ENCODE data around the gene FRMPD1.

The FRMPD1 gene

DNA sequence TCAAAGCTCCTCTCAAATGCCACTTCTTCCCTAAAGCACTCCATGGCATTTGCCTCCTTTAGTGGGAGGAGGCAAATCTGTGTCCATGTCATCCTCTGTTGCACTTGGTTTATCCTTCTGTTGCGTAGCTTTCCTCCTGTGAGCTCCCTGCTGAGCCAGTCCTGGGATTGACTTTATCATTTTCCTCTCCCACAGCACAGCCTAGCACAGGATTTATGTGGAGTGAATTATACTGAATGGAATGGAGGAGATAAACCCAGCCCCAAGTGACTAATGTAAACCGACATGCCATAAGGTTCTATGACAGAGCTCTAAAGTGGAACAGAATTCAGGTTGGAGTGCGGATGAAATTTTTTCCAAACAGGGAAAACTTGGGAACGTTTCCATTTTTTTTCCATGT lies 31.9 kb upstream of the FRMPD1 start:
- Histone ChIP-seq H3K4me3 (replicated peaks; ENCODE audit: insufficient read depth, low read length) (no peak overlapping the region), H3K27me3 (ENCODE audit: insufficient read depth, poor library complexity, severe bottlenecking) (peaks cover 3% of the 10 kb centered on the region), H3K27ac (replicated peaks) (no peak overlapping the region)
- TF ChIP-seq GABPA (IDR thresholded peaks at IDR 0.05; ENCODE audit: low read depth), result no peak
- no peak for TF ChIP-seq POLR2AphosphoS5 (IDR thresholded peaks at IDR 0.05; ENCODE audit: low read depth)
- TF ChIP-seq, protein P1, sequence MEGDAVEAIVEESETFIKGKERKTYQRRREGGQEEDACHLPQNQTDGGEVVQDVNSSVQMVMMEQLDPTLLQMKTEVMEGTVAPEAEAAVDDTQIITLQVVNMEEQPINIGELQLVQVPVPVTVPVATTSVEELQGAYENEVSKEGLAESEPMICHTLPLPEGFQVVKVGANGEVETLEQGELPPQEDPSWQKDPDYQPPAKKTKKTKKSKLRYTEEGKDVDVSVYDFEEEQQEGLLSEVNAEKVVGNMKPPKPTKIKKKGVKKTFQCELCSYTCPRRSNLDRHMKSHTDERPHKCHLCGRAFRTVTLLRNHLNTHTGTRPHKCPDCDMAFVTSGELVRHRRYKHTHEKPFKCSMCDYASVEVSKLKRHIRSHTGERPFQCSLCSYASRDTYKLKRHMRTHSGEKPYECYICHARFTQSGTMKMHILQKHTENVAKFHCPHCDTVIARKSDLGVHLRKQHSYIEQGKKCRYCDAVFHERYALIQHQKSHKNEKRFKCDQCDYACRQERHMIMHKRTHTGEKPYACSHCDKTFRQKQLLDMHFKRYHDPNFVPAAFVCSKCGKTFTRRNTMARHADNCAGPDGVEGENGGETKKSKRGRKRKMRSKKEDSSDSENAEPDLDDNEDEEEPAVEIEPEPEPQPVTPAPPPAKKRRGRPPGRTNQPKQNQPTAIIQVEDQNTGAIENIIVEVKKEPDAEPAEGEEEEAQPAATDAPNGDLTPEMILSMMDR (IDR thresholded peaks at IDR 0.05; ENCODE audit: insufficient read depth, low read length), result no peak
- no peak for TF ChIP-seq SPI1 (IDR thresholded peaks at IDR 0.05; ENCODE audit: borderline replicate concordance, low read depth)
- TF ChIP-seq, protein P2, sequence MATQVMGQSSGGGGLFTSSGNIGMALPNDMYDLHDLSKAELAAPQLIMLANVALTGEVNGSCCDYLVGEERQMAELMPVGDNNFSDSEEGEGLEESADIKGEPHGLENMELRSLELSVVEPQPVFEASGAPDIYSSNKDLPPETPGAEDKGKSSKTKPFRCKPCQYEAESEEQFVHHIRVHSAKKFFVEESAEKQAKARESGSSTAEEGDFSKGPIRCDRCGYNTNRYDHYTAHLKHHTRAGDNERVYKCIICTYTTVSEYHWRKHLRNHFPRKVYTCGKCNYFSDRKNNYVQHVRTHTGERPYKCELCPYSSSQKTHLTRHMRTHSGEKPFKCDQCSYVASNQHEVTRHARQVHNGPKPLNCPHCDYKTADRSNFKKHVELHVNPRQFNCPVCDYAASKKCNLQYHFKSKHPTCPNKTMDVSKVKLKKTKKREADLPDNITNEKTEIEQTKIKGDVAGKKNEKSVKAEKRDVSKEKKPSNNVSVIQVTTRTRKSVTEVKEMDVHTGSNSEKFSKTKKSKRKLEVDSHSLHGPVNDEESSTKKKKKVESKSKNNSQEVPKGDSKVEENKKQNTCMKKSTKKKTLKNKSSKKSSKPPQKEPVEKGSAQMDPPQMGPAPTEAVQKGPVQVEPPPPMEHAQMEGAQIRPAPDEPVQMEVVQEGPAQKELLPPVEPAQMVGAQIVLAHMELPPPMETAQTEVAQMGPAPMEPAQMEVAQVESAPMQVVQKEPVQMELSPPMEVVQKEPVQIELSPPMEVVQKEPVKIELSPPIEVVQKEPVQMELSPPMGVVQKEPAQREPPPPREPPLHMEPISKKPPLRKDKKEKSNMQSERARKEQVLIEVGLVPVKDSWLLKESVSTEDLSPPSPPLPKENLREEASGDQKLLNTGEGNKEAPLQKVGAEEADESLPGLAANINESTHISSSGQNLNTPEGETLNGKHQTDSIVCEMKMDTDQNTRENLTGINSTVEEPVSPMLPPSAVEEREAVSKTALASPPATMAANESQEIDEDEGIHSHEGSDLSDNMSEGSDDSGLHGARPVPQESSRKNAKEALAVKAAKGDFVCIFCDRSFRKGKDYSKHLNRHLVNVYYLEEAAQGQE (IDR thresholded peaks at IDR 0.05; ENCODE audit: insufficient replicate concordance, low read depth), result no peak
- DNase-seq (ENCODE audit: low read depth in 1 of 2, low spot score in 1 of 2), result no peak

DNA sequence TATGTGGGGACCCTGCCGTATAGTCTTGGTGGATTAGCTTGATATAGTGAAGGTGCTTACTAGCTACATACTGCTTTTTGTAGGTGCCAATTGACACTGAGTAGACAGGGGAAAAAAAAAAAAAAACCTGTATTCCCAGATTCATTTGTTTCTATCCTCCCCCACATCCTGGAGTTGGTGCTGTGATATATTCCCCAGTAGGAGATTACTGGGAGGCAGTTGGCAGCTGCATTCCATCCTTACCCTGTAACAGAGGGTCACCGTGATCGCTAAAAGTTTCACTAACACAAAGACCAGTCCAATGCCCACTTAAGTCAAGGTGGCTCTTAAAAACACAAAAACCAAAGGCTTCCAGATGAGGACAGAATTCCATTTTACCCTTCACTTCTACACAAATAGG lies 30.9 kb upstream of the FRMPD1 start:
- H3K4me3 ChIP-seq (replicated peaks; ENCODE audit: insufficient read depth, low read length), result no peak overlapping the region
- H3K27ac ChIP-seq (replicated peaks), result no peak overlapping the region
- no peak for TF ChIP-seq GABPA (IDR thresholded peaks at IDR 0.05; ENCODE audit: low read depth)
- TF ChIP-seq, protein P2 (IDR thresholded peaks at IDR 0.05; ENCODE audit: insufficient replicate concordance, low read depth), result no peak
- no peak for TF ChIP-seq SPI1 (IDR thresholded peaks at IDR 0.05; ENCODE audit: borderline replicate concordance, low read depth)
- TF ChIP-seq, protein P1 (IDR thresholded peaks at IDR 0.05; ENCODE audit: insufficient read depth, low read length), result no peak
- TF ChIP-seq POLR2AphosphoS5 (IDR thresholded peaks at IDR 0.05; ENCODE audit: low read depth), result no peak
- peaks cover 3% of the 10 kb centered on the region for H3K27me3 ChIP-seq (ENCODE audit: insufficient read depth, poor library complexity, severe bottlenecking)
- no peak for DNase-seq (ENCODE audit: low read depth in 1 of 2, low spot score in 1 of 2)

DNA sequence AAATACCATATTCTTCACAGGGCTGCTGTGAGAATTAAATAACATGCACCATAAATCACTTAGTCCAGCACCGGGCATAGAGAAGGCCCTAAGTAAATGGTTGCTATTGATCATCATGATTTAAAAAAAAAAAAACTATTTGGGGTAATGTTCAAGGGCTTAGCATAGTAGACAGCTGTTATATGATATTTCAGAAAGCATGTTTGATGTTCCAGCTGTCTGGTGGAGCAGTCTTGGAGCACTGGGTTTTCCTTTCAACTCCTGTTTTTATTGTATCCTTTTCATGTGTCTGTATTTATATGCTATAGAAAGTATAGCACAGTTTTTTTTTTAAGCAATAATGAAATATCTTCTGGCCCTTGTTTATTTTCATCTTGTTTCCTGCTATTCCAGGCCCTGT lies 30.4 kb upstream of the FRMPD1 start:
- peaks cover 3% of the 10 kb centered on the region for H3K27me3 ChIP-seq (ENCODE audit: insufficient read depth, poor library complexity, severe bottlenecking)
- no peak for DNase-seq (ENCODE audit: low read depth in 1 of 2, low spot score in 1 of 2)
- H3K27ac ChIP-seq (replicated peaks), result no peak overlapping the region
- TF ChIP-seq, protein P1 (IDR thresholded peaks at IDR 0.05; ENCODE audit: insufficient read depth, low read length), result no peak
- TF ChIP-seq, protein P2 (IDR thresholded peaks at IDR 0.05; ENCODE audit: insufficient replicate concordance, low read depth), result no peak
- TF ChIP-seq GABPA (IDR thresholded peaks at IDR 0.05; ENCODE audit: low read depth) (no peak), SPI1 (IDR thresholded peaks at IDR 0.05; ENCODE audit: borderline replicate concordance, low read depth) (no peak), POLR2AphosphoS5 (IDR thresholded peaks at IDR 0.05; ENCODE audit: low read depth) (no peak)
- no peak overlapping the region for H3K4me3 ChIP-seq (replicated peaks; ENCODE audit: insufficient read depth, low read length)

All from HL-60 (cell line).